GM20431 (cell line): Measurements from ENCODE around the gene ISLR2.

ENCODE experiments used
- in situ Hi-C: fragments of 300-500 bp; cut with MseI, MboI; formaldehyde crosslinking; loops from one replicate; pipeline ENCODE4 v1.15.0; 2020; ENCODE audit warnings: low sequenced_read_pairs; ENCODE audit not compliant: unreplicated experiment

ISLR2 gene

GRCh38 chr15:74128785-74129585 lies 1.4 kb upstream of the ISLR2 start:
- in situ Hi-C loops: loop anchor here (5.0 kb wide), 1 partner anchor 178 kb away; no protein-coding TSS in a partner anchor

- in situ Hi-C loops: loop anchor here (5.0 kb wide), 1 partner anchor 178 kb away; no protein-coding TSS in a partner anchor
These were observed 716 bp upstream of the ISLR2 start for GRCh38 chr15:74129586-74130154.

DNA sequence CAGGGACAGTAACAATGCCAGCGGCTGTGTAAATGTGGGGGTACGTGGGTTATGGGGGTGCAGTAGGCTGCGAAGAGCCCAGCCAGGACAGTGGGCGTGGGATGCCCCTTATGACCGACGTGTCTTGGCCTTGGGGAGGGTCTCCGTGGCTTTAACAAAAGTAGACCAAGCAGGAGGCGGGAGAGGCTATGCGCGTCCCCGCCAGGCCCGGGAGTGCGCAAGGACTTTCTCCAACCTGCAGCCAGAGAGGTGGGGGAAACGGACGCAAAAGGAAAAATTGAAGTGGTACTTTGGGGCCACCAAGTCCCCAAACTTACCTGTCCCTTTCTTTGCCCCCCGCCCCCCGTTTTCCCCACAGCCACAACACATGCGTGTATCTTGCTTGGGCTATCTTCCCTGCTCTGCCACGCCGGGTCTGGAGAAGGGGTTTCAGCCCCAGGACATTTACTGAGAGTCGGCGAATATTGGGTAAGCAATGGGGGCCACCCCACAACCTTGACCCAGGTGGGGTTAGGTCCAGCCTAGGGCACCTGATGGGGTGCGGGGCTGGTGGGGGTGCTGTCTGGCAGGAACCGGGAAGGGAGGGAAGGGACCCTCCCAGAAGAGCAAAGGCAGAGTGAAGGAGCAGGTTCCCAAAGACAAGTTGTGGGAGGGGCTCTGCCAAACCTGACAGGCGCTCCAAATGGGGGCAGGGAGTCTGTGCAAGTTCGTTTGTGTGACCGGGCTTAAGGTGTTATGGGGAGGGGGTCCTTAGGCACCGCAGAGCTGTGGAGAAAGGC lies 652 bp downstream of the ISLR2 start:
- in situ Hi-C loops: no loop called here

DNA sequence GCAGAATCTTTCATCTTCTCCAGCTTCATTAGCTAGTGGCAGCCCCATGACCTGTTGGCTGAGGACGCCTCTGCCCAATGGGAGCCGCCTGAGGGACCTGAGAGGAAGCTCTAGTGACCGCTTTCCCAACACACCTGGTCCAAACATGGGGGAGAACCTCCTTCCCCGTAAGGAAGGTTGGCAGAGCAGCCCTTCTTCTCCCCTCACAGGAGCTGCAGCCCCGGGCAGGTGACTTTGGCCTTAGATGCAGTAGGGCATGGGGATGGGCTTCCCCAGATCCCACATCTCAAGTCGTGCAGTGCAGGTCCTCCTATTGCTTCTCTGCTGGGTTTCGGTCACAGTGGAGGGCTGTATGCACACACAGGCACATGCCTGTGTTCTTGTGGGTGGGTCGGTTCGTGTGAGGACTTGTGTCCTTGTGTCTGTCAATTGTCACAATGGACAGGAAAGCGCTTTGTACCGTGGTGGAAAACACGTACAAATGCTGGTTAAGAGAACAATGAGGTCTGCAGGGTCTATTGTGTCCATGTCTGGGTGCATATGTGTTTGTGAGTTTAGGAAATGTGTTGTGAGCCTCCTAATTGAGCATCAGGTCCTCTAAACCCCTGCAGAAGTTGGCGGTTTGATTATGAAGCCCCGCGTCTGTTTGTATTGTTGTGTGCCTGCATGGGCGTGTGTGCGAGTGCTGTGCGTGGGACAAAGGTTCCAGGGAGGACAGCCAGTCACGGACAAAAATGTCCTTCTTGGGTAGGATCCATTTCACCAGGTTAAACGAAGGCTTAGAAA lies 1.4 kb downstream of the ISLR2 start:
- in situ Hi-C loops: no loop called here

- in situ Hi-C loops: no loop called here
These were observed 2.6 kb downstream of the ISLR2 start for GRCh38 chr15:74132681-74133651.

DNA sequence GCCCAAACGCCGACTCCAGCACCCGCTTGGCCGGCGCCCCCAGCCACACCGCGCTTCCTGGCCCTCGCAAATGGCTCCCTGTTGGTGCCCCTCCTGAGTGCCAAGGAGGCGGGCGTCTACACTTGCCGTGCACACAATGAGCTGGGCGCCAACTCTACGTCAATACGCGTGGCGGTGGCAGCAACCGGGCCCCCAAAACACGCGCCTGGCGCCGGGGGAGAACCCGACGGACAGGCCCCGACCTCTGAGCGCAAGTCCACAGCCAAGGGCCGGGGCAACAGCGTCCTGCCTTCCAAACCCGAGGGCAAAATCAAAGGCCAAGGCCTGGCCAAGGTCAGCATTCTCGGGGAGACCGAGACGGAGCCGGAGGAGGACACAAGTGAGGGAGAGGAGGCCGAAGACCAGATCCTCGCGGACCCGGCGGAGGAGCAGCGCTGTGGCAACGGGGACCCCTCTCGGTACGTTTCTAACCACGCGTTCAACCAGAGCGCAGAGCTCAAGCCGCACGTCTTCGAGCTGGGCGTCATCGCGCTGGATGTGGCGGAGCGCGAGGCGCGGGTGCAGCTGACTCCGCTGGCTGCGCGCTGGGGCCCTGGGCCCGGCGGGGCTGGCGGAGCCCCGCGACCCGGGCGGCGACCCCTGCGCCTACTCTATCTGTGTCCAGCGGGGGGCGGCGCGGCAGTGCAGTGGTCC lies 3.5 kb downstream of the ISLR2 start:
- in situ Hi-C loops: no loop called here

GRCh38 chr15:74134387-74135027 lies 4.1 kb downstream of the ISLR2 start:
- in situ Hi-C loops: no loop called here

DNA sequence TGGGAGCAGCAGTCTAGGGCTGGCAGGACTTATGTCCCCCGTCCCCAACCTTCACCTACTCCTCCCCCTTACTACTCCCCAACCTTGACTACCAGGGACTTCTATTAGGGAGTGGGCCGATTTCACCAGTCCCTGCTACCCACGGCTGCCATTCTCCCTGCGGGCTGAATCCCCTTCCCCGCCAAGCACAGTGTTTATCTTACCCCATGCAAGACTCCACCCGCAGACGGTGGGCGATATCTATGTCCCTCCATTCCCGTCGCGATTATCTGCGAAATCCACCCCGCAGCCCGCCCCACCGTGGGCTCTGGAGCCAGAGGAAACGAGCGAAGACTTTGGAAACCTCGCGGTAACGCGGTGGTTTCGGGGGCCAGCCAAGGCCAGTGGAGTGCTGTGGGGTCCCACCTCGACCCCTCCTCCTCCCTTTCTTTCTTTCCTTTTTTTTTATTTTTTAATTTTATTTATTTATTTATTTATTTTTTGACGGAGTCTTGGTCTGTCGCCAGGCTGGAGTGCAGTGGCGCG lies 4.7 kb downstream of the ISLR2 start:
- in situ Hi-C loops: no loop called here

DNA sequence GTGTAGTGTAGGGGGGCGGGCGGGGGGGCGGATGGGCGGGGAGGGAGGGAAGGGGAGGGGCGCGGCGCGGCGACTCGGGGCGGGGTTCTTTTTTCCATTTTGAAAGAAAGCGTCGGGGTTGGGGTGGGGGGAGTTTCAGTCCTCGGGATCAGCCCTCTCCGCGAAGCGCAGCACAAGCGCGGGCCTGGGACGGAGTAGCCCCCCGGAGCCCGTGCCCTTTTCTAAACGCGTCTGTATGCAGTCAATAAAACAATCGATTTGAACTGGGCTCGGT lies 6.1 kb downstream of the ISLR2 start:
- in situ Hi-C loops: no loop called here

- in situ Hi-C loops: no loop called here
These were observed 6.6 kb downstream of the ISLR2 start for GRCh38 chr15:74136814-74137536.

- in situ Hi-C loops: no loop called here
These were observed 7.1 kb downstream of the ISLR2 start for GRCh38 chr15:74137537-74137894.

GRCh38 chr15:74138642-74139041 lies 8.3 kb downstream of the ISLR2 start:
- in situ Hi-C loops: no loop called here

DNA sequence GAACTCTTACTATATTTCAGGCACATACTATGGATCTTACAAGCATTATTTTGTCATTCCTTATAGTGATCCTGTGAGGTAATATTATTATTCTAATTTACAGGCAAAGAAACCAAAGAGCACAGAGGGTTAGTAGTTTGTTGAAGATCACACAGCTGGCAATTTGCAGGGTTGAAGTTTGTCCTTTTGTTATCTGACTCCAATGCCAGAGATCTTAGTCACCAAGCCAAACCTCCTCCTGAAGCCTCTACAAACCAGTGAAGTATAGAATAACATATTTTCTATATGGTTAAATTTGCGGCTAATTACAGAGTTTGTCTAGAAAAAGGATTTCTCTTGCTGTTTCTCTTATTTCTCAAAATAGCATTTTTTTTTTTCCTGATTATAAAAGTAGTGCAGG lies 11.2 kb downstream of the ISLR2 start:
- in situ Hi-C loops: no loop called here

GRCh38 chr15:74144153-74144775 lies 13.9 kb downstream of the ISLR2 start:
- in situ Hi-C loops: no loop called here

- in situ Hi-C loops: no loop called here
These were observed 16.0 kb downstream of the ISLR2 start for GRCh38 chr15:74146277-74146800.

GRCh38 chr15:74147051-74147450 lies 16.7 kb downstream of the ISLR2 start:
- in situ Hi-C loops: no loop called here
